ENCODE results near the gene ITGA5.

ITGA5 gene

GRCh38 chr12:54363047-54363446 is 56.0 kb downstream of the ITGA5 start:
- TF ChIP-seq CTCF (IDR thresholded peaks at IDR 0.05; ENCODE audit: borderline replicate concordance, insufficient read depth, low read depth, low read length) = no peak
- H3K4me3 ChIP-seq (ENCODE audit: low read depth, low read length) = no peak overlapping the region

- H3K4me3 ChIP-seq (ENCODE audit: low read depth, low read length) = no peak overlapping the region
Measured at GRCh38 chr12:54360717-54361456, 58.2 kb downstream of the ITGA5 start.

GRCh38 chr12:54359762-54360351 is 59.2 kb downstream of the ITGA5 start:
- H3K4me3 ChIP-seq (ENCODE audit: low read depth, low read length) = peak overlapping the region; percentile 67
- TF ChIP-seq CTCF (IDR thresholded peaks at IDR 0.05; ENCODE audit: borderline replicate concordance, insufficient read depth, low read depth, low read length) = no peak

More at GRCh38 chr12:54360717-54361456, 58.2 kb downstream of the ITGA5 start:
- TF ChIP-seq CTCF (IDR thresholded peaks at IDR 0.05; ENCODE audit: borderline replicate concordance, insufficient read depth, low read depth, low read length) = peak; percentile 86

- TF ChIP-seq CTCF (IDR thresholded peaks at IDR 0.05; ENCODE audit: borderline replicate concordance, insufficient read depth, low read depth, low read length) = no peak
- peak overlapping the region; percentile 67 for H3K4me3 ChIP-seq (ENCODE audit: low read depth, low read length)
Measured at GRCh38 chr12:54358945-54359761, 59.9 kb downstream of the ITGA5 start.

- TF ChIP-seq CTCF (IDR thresholded peaks at IDR 0.05; ENCODE audit: borderline replicate concordance, insufficient read depth, low read depth, low read length) = no peak
- H3K4me3 ChIP-seq (ENCODE audit: low read depth, low read length) = peak overlapping the region; percentile 57
Measured at GRCh38 chr12:54358191-54358944, 60.7 kb downstream of the ITGA5 start.

- no peak overlapping the region for H3K4me3 ChIP-seq (ENCODE audit: low read depth, low read length)
- no peak for TF ChIP-seq CTCF (IDR thresholded peaks at IDR 0.05; ENCODE audit: borderline replicate concordance, insufficient read depth, low read depth, low read length)
Measured at GRCh38 chr12:54357506-54358190, 61.4 kb downstream of the ITGA5 start.
